Colonic mucosa (tissue), 4 donors: ENCODE data around the gene VSIG8. TPM values are rescaled to one million over a fixed set of nuclear protein-coding genes. Genes with fewer than 3 reads are reported as not detected.
A peak's percentile ranks its signal among the peaks of the same experiment; 100 is the strongest.

ENCODE experiments used
- DNase-seq: peaks from one replicate; pipeline ENCODE4 v3.0.0-alpha.2; 2020
- H3K27ac ChIP-seq: fragments of 200-600 bp; one replicate; pipeline ENCODE4 v1.8.0; 2021
- H3K27me3 ChIP-seq: fragments of 200-600 bp; one replicate; pipeline ENCODE4 v1.8.0; 2021
- H3K36me3 ChIP-seq: fragments of 200-600 bp; one replicate; pipeline ENCODE4 v1.8.0; 2021
- H3K4me1 ChIP-seq: fragments of 200-600 bp; one replicate; pipeline ENCODE4 v1.8.0; 2021; ENCODE audit warnings: mild to moderate bottlenecking
- H3K4me3 ChIP-seq: fragments of 200-600 bp; one replicate; pipeline ENCODE4 v1.8.0; 2021
- H3K9ac ChIP-seq, 2 donors: one replicate each; pipeline ENCODE4 v1.7.0; 2013; ENCODE audit warnings: control low read depth in 2 of 2, low read depth in 2 of 2, low read length in 2 of 2
- H3K9me3 ChIP-seq: fragments of 200-600 bp; one replicate; pipeline ENCODE4 v1.8.0; 2021
- CTCF ChIP-seq: fragments of 200-600 bp; IDR thresholded peaks from one replicate; pipeline ENCODE4 v1.8.0; 2022; ENCODE audit warnings: antibody characterized with exemption, mild to moderate bottlenecking
- intact Hi-C: fragments of 100-400 bp; cut with DNase I; formaldehyde crosslinking; loops from one replicate; pipeline ENCODE4 v1.14.1; 2022
- total RNA-seq, 2 donors: library from RNA; stranded (reverse); fragmentation: NEBNext Ultra II Directional in 1 of 2; extraction: Animal tissue kit (Norgen Biotek cat#: 25700) in 1 of 2; gene quantifications; one replicate each; pipeline ENCODE4 v1.2.1, GENCODE V29; 2021
- donor health status: healthy.
- donor health status: DM: no; HTN: no; CAD: no.
- donor health status: DM: no; HTN: no; CAD: no.

VSIG8 gene
- total RNA-seq, 2 donors from 2014 or later, result not detected

GRCh38 chr1:159896546-159896930 lies 34.1 kb upstream of the VSIG8 start:
- Histone ChIP-seq H3K9me3 (no peaks in the 10 kb centered on the region), H3K4me3 (no peak overlapping the region), H3K27ac (peak overlapping the region; percentile 22), H3K27me3 (no peaks in the 10 kb centered on the region), H3K9ac (no peak overlapping the region), H3K4me1 (no peaks in the 10 kb centered on the region), H3K36me3 (no peaks in the 10 kb centered on the region)
- intact Hi-C loops, result no loop called here
- no peak for DNase-seq
- no peak for TF ChIP-seq CTCF

- DNase-seq, result no peak
- H3K27ac ChIP-seq, result peak overlapping the region; percentile 22
Measured at GRCh38 chr1:159895836-159896545, 33.5 kb upstream of the VSIG8 start.

GRCh38 chr1:159895286-159895685 lies 32.8 kb upstream of the VSIG8 start:
- DNase-seq, result no peak
- H3K27ac ChIP-seq, result no peak overlapping the region
- H3K36me3 ChIP-seq, result no peaks in the 10 kb centered on the region
- no peaks in the 10 kb centered on the region for H3K27me3 ChIP-seq
- no peak overlapping the region for H3K9ac ChIP-seq
- no peak for TF ChIP-seq CTCF
- H3K9me3 ChIP-seq, result no peaks in the 10 kb centered on the region
- no peaks in the 10 kb centered on the region for H3K4me1 ChIP-seq
- intact Hi-C loops, result no loop called here
- no peak overlapping the region for H3K4me3 ChIP-seq

More at GRCh38 chr1:159895836-159896545, 33.5 kb upstream of the VSIG8 start:
- no peak overlapping the region for H3K4me3 ChIP-seq
- intact Hi-C loops, result no loop called here
- H3K4me1 ChIP-seq, result no peaks in the 10 kb centered on the region
- H3K9me3 ChIP-seq, result no peaks in the 10 kb centered on the region
- H3K9ac ChIP-seq, result no peak overlapping the region
- no peak for TF ChIP-seq CTCF
- no peaks in the 10 kb centered on the region for H3K36me3 ChIP-seq
- H3K27me3 ChIP-seq, result no peaks in the 10 kb centered on the region

GRCh38 chr1:159892944-159893343 lies 30.5 kb upstream of the VSIG8 start:
- intact Hi-C loops, result loop anchor here (5.0 kb wide), 3 partner anchors 44 to 114 kb away; partner anchors contain the start of gene DUSP23
- Histone ChIP-seq H3K36me3 (no peaks in the 10 kb centered on the region), H3K9ac (no peak overlapping the region), H3K27me3 (no peaks in the 10 kb centered on the region), H3K9me3 (no peaks in the 10 kb centered on the region), H3K4me1 (no peaks in the 10 kb centered on the region), H3K4me3 (no peak overlapping the region), H3K27ac (no peak overlapping the region)
- peak; percentile 21 for TF ChIP-seq CTCF
- DNase-seq, result no peak

- no peak overlapping the region for H3K9ac ChIP-seq
- intact Hi-C loops, result loop anchor here (1.0 to 5.0 kb wide), 4 partner anchors 46 to 116 kb away; partner anchors contain the start of gene DUSP23
Measured at GRCh38 chr1:159891275-159892157, 29.1 kb upstream of the VSIG8 start.

More at GRCh38 chr1:159891275-159892157, 29.1 kb upstream of the VSIG8 start:
- H3K4me1 ChIP-seq, result no peaks in the 10 kb centered on the region
- H3K27me3 ChIP-seq, result no peaks in the 10 kb centered on the region
- peak; percentile 89 for DNase-seq
- no peaks in the 10 kb centered on the region for H3K9me3 ChIP-seq
- H3K36me3 ChIP-seq, result no peaks in the 10 kb centered on the region
- no peak overlapping the region for H3K4me3 ChIP-seq
- H3K27ac ChIP-seq, result no peak overlapping the region
- TF ChIP-seq CTCF, result peak; percentile 93
